HFFc6 (cell line): ENCODE measurements around the gene SLC38A7. TPM values are rescaled to one million over a fixed set of nuclear protein-coding genes. Genes with fewer than 3 reads are reported as not detected.

Source experiments
- DNase-seq: peaks from one replicate; pipeline ENCODE4 v3.0.0-alpha.2; 2018
- H3K27ac Mint-ChIP-seq: 2 replicates; pipeline ENCODE4 v1.8.0; 2020; ENCODE audit warnings: mild to moderate bottlenecking, mixed read lengths
- H3K27me3 Mint-ChIP-seq: 2 replicates; pipeline ENCODE4 v1.8.0; 2021; ENCODE audit warnings: mild to moderate bottlenecking, moderate library complexity, mixed read lengths; ENCODE audit not compliant: insufficient read depth
- H3K36me3 Mint-ChIP-seq: 2 replicates; pipeline ENCODE4 v1.8.0; 2021; ENCODE audit warnings: low read depth, mixed read lengths
- H3K4me1 Mint-ChIP-seq: 2 replicates; pipeline ENCODE4 v1.8.0; 2020; ENCODE audit warnings: low read depth, mixed read lengths
- H3K4me3 Mint-ChIP-seq: 2 replicates; pipeline ENCODE4 v1.8.0; 2020; ENCODE audit warnings: mild to moderate bottlenecking, moderate library complexity, mixed read lengths
- H3K9me3 Mint-ChIP-seq: 2 replicates; pipeline ENCODE4 v1.8.0; 2020; ENCODE audit warnings: mild to moderate bottlenecking, mixed read lengths
- total RNA-seq, 6 experiments: library from RNA; stranded (reverse); fragmentation: NEBNext Ultra II Directional; extraction: Animal tissue kit (Norgen Biotek cat#: 25700); gene quantifications; 2 replicates in 1 of 6; 3 replicates in 5 of 6; pipeline ENCODE4 v1.2.3, GENCODE V29; 2021
- TF ChIP-seq, protein P1 (sequence below): fragments of 200-600 bp; sonication (generic); IDR thresholded peaks from 2 replicates; pipeline ENCODE4 v1.5.0; 2021; ENCODE audit warnings: antibody characterized with exemption, mild to moderate bottlenecking

The SLC38A7 gene
- total RNA-seq, 6 experiments from 2014 or later: 20.3 to 24.2 (median 22.6) TPM

DNA sequence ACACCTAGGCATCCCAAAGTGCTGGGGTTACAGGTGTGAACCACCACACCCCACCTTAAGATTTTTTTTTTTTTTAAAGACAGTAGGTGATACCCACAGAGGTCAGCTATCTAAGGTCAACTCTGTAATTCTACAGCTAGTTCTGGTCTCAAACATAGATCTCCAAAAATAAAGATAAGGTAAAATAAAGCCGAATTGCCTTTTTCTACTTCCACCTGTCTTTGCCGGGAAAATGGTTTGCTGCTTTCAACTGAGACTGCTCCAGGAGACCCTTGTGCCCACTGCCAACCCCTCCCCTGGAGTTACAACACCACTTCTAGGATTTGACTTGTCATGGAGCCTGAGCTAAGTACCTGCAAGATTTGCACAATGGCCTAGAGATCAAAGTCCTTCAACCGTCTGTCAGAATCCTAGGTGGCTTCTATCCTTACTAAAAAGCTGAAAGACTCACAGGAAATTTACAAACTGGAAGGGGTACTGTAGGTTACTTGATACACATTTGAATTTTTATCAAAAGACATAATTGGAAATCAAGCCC lies 50.2 kb downstream of the SLC38A7 start:
- Mint-ChIP-seq H3K27ac (no peak overlapping the region), H3K4me3 (no peak overlapping the region), H3K36me3 (no peaks in the 10 kb centered on the region), H3K9me3 (no peaks in the 10 kb centered on the region), H3K4me1 (peaks cover 24% of the 10 kb centered on the region), H3K27me3 (peaks cover 8% of the 10 kb centered on the region)
- DNase-seq: no peak
- TF ChIP-seq, protein P1, sequence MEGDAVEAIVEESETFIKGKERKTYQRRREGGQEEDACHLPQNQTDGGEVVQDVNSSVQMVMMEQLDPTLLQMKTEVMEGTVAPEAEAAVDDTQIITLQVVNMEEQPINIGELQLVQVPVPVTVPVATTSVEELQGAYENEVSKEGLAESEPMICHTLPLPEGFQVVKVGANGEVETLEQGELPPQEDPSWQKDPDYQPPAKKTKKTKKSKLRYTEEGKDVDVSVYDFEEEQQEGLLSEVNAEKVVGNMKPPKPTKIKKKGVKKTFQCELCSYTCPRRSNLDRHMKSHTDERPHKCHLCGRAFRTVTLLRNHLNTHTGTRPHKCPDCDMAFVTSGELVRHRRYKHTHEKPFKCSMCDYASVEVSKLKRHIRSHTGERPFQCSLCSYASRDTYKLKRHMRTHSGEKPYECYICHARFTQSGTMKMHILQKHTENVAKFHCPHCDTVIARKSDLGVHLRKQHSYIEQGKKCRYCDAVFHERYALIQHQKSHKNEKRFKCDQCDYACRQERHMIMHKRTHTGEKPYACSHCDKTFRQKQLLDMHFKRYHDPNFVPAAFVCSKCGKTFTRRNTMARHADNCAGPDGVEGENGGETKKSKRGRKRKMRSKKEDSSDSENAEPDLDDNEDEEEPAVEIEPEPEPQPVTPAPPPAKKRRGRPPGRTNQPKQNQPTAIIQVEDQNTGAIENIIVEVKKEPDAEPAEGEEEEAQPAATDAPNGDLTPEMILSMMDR: no peak

DNA sequence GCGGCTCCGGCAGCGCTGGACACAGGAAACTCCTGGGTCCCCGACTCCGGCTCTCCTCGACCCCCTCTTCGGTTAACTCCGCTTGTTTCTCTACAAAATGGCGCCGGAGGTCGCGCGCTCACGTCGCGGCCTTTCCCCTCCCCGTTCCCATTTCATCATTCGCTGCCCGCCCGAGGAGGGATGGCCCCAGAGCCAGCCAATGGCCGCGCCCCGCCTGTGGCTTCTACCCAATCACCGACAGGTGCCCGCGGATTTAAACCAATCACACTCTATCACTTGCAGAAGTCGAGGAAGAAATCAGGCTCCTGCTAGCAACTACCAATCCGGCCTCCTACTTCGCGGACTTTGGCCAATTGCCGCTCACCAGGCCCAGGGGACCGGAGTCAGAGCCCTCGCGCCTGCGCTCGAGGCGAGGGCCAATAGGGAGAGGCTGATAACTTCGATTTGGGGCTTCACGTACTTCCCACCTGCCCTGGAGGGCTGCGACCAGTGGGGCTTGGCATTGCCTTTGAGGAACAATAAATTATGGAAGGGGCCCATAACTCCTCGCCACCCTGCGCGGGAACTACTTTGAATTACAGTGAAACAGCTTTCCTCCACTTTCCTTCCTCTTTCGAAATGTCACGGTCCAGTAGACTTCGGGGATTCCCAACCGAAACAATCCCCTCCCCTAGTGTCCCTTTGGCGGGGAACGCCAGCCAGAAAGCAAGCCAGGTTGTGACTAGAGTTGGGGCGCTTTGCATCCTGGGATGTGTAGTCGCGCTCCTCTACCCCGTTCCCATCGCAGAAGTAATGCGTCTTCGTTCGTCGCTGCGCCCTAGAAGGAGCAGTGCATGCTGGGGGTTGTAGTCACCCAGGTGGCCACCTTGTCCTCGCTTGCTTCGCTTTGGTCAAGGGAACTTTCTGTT lies 54.6 kb downstream of the SLC38A7 start, which contains the start of gene CNOT1:
CNOT1 (minus strand) TSS at position 94 of the 908 bp plus-strand sequence. CDS start 30,489 bp downstream, outside the sequence.
- Mint-ChIP-seq H3K4me1 (peaks cover 21% of the 10 kb centered on the region), H3K36me3 (peaks cover 11% of the 10 kb centered on the region; the same call in 1 of the 2 replicates), H3K27ac (peak within 1 kb of the TSS; percentile 99), H3K27me3 (peaks cover 3% of the 10 kb centered on the region), H3K9me3 (no peaks in the 10 kb centered on the region), H3K4me3 (peak within 1 kb of the TSS; percentile 100)
- TF ChIP-seq, protein P1: no peak
- peak; percentile 100 for DNase-seq

DNA sequence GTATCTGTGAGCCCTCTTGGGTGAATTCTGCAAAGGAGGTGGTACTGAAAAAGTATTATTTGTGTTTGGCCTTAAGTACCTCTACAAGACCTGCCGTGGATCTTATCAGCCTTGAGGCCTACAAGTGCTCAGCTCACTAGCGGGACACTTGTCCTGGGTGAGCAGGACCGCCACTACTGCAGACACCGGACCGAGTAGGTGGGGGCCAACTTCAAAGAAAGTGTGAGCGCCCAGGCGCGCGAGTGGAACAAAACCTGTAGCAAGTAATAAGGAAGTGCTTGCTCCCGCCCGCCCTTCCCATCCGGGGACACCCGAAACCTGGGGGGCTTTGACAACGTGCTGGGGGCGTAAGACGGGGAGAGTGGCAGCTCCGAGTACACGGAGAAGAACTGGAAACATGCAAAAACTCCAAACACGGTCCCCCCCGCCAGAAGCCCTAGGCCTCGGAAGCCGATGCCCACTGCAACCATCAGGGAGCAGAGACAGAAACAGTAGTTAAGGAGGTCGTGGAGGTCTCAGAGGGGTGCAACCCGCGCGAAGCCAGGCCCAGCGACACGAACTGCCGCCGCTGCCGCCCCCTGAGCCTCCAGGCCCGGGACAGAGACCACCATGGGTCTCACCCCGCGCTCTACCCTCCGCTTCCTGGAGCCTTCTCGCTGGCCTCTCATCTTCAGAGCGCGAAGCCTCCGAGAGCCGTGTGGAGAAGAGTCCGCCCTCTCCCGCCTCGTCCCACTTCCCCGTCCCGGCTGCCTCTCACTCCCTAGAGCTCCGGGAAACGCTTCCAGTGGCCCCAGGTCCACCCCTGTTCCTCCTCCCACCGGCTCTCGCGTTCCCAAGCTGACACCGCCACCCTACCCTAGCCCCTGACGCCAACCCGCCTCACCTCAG lies 55.5 kb downstream of the SLC38A7 start:
- peak overlapping the region; percentile 100 for H3K4me3 Mint-ChIP-seq
- H3K4me1 Mint-ChIP-seq: peaks cover 21% of the 10 kb centered on the region
- TF ChIP-seq, protein P1: no peak
- no peak for DNase-seq
- peak overlapping the region; percentile 99 for H3K27ac Mint-ChIP-seq
- H3K27me3 Mint-ChIP-seq: peaks cover 3% of the 10 kb centered on the region
- H3K9me3 Mint-ChIP-seq: no peaks in the 10 kb centered on the region
- H3K36me3 Mint-ChIP-seq: peaks cover 11% of the 10 kb centered on the region; the same call in 1 of the 2 replicates

DNA sequence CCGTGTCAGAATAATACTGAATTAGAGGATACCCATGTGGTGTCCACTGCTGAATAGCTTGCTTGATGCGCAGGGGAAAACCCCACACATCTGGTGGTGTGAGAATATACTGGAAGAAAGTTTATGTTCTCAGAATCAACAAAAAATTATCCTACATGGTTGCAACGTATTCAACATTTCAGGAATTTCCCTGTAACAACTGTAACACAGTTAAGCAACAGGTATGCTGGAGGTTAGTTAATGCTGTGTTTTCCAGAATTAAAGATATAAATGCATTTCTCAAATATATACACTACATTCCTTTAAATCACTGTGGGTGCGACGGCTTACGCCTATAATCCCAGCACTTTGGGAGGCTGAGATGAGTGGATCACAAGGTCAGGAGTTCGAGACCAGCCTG lies 60.4 kb downstream of the SLC38A7 start:
- H3K4me1 Mint-ChIP-seq: peaks cover 13% of the 10 kb centered on the region
- no peaks in the 10 kb centered on the region for H3K9me3 Mint-ChIP-seq
- H3K36me3 Mint-ChIP-seq: peaks cover 21% of the 10 kb centered on the region

More for the DNA sequence above, 60.4 kb downstream of the SLC38A7 start:
- TF ChIP-seq, protein P1: no peak
- Mint-ChIP-seq H3K27ac (no peak overlapping the region), H3K4me3 (no peak overlapping the region), H3K27me3 (no peaks in the 10 kb centered on the region)
- DNase-seq: no peak
